DOHH2 (cell line): ENCODE data around the gene HOXC6.

ENCODE experiments used
- CTCF ChIP-seq: fragments of 200-600 bp; sonication (generic); IDR thresholded peaks from one replicate; pipeline ENCODE4 v1.5.1; 2014; ENCODE audit warnings: antibody characterized with exemption, mild to moderate bottlenecking, low read depth, low read length; ENCODE audit not compliant: poor library complexity, severe bottlenecking
- EZH2phosphoT487 ChIP-seq: fragments of 200-600 bp; sonication (generic); IDR thresholded peaks from 2 replicates; pipeline ENCODE4 v1.6.1; 2017; ENCODE audit warnings: borderline replicate concordance, mild to moderate bottlenecking, antibody characterized with exemption, low read length, moderate library complexity, mixed read lengths

GRCh38 chr12:53992377-53992889 lies 35.8 kb upstream of the HOXC6 start:
- no peak for TF ChIP-seq CTCF
- no peak; the same call in 1 of the 2 replicates for TF ChIP-seq EZH2phosphoT487
